G401.6 (cell line): ENCODE measurements around the gene PLEKHG4B.
"Not testable (repeated sequence)": the region's sequence is repeated elsewhere in the genome, so short reads cannot be mapped to it uniquely, and the experiment has no call there.

ENCODE experiments used
- FAIRE-seq: peaks from 2 replicates; lab custom pipeline; 2012; peaks lifted over from hg19 to GRCh38; lab: Jason Lieb, UNC

The PLEKHG4B gene

DNA sequence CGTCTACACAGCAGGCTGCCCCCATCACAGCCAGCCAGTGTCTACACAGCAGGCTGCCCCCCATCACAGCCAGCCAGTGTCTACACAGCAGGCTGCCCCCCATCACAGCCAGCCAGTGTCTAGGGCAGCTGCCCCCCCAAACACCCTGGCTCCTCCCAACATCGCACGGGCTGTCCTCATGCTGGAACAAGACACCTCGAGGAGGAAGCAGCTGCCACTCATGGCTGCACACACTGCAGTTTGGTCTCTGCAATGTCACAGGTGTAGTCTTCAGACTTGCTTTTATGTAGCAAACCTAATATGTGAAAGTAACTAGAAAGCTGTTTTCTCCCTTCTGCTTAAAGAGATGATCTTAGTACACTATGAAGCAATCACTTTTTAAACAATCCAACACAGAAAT, 109.0 kb downstream of the PLEKHG4B start:
- FAIRE-seq = no peak

DNA sequence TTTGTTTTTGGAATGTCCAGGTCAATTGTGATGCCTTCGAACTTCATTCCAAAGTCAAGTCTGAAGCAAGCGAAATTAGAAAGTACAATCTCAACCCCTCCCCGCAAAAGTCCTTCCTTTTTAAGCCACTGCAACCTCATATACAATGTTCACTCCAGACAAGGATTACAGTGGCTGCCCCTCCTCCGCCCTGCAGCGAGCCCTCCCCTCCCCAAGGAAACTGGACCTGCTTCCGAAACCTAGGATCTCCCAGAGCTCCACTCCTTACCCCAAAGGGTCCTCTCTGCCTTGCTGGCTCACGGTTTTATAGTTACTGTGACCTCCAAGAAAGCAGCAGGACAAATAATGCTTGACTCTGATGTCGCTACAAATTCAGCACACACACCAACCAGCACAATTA, 109.7 kb downstream of the PLEKHG4B start:
- FAIRE-seq = no peak

DNA sequence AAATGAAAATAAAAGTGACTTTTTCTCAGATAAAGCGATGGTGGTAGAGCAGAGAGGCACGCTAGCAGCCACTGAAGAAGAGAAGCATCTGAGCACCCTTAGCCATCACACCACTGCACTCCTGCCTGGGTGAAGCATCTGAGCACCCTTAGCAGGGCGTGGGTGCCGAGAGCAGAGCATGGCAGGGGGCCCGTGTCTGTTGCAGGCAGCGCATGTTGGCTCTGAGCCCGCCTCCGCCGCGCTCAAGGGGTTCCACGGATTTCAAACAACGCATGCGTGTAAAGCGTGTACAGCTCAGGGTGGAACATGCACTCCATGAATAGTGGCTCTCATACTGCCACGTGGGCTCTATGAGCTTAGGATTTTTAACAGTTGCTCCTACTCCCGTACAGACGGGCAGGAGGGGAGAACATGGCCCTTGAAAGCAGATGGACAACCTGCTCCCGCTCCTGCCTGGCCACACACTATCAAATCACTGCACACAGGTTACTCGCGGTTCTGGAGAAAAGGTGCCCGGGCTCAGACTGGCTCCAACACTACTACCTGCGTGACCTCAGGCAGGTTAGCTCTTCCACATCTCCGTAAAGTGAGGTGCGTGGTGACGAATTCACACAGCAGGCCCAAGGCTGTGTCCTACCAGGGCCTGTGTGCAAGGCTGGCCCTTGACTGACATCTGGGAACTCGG, 111.4 kb downstream of the PLEKHG4B start:
- FAIRE-seq = no peak

DNA sequence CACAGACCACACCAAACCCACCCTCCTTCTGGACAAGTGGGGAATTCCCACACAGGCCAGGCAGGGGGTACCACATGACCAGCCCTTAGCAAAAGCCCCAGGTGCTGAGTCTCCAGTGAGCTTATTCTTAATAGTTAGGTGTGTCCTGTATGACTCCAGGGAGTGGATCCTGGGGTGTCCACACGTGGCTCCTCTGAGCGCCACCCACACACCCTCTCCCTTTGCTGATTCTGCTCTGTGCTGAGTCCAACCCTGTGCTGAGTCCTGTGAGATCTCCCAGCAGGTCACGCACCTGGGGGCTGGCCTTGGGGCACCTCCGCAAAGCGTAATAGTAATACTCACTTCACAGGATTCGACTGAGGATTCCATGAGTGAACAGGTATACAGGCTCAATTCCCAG, 112.0 kb downstream of the PLEKHG4B start:
- no peak for FAIRE-seq

DNA sequence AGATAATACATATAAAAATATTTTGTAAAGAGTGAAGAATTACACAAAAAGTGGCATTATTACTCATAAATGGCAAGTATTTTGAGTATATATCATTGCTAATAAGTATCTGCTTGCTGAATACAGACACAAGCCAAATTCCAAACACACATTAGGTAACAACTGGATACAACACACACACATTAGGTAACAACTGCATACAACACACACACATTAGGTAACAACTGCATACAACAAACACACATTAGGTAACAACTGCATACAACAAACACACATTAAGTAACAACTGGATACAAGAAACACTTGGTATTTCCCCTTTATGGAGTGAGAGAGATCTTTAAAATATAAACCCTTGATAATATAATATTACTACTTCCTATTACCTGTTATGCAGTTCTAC, 112.5 kb downstream of the PLEKHG4B start:
- no peak for FAIRE-seq

DNA sequence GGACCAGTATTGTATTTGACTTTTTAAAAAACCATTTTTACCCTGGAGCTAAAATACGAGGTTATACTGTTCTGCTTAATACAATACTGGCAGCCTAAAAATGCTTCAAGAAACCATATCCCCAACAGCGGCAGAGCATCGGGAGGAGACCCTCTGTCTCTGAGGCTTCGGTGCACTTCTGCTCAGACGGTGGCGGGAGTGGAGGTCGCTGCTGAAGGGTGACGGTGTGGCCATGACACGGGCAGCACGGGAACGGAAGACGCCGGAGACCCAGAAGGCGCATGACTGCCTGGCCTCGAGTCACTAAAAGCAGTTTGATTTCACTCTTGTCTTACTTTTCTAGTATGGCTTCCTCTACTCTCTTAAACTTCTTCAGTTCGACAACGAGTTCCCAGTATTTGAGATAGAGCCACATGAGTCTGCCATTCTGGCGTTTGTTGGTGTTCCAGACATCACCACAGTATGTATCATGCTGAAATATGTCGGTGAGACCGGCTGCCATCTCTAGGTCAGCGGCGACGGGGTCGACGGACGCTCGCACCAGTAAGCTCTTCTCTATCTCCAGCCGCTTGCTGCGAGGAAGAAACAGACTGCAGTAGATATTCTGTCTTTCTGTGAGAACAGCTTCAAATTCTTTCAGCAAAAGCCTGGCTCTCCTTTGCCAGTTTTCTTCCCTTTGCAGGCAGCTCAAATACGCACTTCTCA, 113.2 kb downstream of the PLEKHG4B start:
- FAIRE-seq = no peak

DNA sequence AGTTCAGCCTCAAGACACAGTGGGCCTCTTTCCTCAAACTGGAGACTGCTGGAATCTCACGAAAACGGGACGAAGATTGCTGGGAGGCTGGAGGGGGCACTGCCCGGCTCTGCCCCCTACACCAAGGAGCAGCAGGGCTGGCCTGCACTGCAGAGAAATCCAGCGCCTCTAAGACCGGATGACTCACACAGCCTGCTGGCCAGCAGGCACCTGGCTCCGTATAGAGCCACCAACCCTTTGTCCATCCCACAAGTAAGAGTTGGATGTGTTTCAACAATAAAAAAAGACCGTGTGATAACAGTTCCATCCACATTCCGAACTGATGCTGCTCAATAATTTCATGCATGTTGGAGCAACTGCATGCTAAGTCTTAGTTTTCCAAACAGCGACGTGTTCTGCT, 114.4 kb downstream of the PLEKHG4B start:
- no peak for FAIRE-seq

DNA sequence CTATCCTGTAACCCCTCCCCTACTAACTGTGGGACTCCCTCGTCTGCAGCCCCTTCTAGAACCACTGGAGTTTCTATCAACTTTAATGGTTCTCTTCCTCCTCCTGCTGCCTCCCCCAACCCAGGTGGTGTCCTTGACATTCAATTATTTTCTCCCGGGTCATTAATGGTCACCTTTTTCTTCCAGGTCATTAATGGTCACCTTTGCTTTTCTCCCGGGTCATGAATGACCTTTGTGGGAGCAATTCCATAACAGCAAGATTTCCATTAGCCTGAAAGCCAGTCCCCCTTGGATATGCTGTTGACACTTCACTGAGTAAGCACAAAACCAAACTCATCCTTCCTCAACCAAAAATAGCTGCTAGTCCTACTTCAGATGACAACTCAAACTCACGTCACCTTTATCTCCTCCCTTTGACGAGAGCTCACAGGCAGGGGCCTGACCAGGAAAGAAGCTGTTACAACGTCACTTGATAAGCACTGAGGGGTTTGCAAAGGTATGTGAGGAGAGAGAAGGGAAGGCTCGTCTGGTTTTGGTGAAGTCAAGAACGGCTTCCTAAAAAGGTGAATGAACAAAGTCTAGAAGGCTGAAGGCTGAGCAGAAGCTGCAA, 115.1 kb downstream of the PLEKHG4B start:
- FAIRE-seq = no peak

DNA sequence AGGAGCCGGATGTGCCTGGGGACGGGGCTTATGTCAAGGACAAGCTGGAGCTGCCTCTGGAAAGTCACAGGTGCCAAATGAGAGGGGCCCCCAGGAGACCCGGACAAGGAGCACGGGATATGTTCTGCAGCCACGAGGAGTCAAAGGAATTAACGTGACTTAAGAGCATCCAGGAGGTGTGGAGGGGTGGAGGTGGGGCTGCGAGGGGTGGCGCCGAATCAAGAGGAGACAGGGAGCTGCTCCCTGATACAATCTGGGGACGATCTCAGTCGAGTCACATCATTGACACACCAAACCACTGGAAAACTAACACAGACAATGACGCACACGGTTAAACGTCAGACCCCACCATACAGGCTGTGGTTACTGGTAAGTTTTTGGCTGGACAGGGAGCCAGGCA, 115.6 kb downstream of the PLEKHG4B start:
- FAIRE-seq = no peak

DNA sequence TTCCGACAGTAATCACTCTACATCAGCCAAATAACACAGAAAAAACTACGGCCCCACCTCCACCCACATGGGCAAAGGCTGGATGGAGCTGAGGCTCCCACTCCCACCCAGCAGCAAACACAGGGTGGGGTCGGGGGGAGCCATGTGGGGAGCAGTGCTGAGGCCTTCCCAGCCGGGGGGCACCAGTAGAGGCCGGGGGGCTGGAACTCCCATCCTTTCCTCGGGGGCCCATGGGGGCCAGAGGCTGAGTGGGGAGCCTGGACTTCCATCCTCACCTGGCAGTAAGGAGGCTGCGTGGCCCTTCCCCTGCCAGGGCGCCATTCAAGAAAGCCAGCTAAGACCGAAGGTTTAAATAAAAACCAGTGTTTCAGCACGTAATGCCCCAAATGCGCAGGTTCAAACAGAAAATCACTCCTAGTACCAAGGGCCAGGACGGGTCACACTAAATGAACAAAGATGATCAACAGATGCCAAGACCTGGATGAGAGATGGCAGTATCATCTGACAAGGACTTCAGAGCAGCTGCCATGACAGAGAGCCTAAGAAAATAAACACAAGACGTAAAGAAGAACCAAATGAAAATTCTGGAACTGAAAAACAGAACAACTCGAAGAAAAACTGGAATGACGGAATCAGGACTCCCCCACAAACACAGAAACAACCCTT, 116.6 kb downstream of the PLEKHG4B start:
- no peak for FAIRE-seq

DNA sequence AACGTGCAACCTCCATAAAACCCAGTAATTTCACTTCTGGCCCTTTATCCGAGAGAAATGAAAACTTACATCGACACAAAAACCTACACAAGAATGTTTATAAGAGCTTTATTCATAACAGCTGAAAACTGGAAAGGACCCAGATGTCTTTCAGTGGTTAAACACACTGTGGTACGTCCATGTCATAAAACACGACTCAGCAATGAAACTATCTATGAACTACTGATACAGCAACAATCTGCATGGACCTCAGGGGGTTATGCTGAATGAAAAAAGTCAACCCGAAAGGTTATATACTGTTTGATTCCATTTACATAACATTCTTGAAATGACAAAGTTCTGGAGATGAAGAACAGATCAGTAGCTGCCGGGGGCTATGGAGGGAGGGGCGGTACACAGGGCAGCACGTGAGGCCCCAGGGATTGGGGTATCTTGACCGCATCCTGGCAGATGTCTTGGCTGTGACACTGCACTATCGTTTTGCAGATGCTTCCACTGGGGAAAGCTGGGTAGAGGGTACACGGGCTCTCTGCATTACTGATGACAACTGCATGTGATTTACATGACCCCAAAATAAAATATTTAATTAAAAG, 121.9 kb downstream of the PLEKHG4B start:
- FAIRE-seq = no peak

DNA sequence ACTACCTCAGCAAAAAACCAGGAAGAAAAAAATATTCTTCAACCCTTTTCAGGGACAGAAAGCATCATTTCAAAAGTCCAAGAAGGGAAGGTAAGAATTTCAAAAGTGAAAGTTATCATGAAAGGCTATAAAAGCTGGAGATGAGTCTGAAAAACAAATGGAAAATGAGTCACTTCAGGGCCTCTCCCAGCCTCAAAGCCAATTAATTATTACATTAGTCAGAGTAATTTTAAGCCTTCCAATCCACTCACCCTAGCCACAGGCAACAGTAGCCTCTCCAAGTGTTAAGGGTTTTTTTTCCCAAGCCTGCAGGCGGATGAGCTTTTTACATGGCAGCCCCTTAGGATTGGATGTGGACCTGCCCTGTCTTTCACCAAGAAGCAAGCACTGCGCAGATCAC, 123.3 kb downstream of the PLEKHG4B start:
- not testable (repeated sequence) for FAIRE-seq

DNA sequence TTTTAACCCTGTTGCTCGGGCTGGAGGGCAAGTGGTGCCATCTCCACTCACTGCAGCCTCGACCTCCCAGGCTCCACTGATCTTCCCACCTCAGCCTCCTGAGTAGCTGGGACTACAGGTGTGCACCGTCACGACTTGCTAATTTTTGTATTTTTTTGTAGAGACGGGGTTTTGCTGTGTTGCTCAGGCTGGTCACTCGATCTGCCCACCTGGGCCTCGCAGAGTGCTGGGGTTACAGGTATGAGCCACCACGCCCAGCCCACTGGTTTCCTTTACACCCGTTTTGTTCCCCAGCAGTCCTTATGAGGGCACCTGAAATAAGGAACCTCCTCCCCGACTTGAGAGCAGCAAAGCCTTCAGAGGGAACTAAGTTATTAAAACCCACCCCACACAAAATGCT, 124.1 kb downstream of the PLEKHG4B start:
- not testable (repeated sequence) for FAIRE-seq

DNA sequence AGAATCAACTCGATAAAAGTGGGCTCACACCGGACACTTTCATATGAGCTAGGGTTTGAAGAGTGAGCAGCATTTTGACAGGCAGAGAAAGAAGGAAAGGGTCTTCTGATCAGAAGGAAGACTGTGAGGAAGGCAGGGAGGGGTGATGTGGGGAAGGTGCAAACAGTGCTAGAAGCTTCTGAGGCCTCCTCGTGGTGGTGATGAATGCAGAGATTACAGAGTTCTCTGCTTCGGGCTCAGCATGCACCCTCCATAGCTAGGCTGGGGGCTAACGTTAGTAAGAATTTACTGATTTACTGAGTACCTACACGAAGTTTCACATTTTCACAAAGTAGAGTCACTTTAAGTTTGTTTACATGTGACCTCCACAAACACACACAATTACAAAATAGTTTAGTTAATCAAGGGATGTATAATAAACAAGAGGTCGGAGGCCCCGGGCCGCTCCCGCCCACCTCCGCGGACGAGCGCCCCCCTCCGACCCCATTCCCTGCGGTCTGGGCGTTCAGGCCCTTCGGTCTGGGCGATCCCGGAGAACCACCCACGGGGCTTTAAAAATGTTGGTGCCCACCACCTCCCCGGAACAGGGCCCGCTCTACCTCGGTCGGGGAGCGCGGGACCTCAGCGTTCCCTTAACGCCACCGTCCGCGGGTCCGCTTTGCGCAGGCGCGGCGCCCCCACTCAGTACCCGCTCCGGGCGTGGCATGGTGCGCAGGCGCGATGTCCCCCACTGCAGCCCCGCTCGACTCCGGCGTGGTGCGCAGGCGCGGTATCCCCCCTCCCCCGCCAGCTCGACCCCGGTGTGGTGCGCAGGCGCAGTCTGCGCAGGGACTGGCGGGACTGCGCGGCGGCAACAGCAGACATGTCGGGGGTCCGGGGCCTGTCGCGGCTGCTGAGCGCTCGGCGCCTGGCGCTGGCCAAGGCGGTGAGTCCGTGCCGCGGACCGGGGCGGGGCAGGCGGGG, 125.8 kb downstream of the PLEKHG4B start, which contains the start of the genes CCDC127 and SDHA:
Gene CCDC127, minus strand, starts transcription at position 660 of the 963 bp plus-strand sequence. CDS start 1,304 bp downstream, outside the sequence.
Gene SDHA, plus strand, starts transcription at position 827 of the 963 bp plus-strand sequence. Its CDS starts 36 bp downstream, at position 863.
- not testable (repeated sequence) for FAIRE-seq

DNA sequence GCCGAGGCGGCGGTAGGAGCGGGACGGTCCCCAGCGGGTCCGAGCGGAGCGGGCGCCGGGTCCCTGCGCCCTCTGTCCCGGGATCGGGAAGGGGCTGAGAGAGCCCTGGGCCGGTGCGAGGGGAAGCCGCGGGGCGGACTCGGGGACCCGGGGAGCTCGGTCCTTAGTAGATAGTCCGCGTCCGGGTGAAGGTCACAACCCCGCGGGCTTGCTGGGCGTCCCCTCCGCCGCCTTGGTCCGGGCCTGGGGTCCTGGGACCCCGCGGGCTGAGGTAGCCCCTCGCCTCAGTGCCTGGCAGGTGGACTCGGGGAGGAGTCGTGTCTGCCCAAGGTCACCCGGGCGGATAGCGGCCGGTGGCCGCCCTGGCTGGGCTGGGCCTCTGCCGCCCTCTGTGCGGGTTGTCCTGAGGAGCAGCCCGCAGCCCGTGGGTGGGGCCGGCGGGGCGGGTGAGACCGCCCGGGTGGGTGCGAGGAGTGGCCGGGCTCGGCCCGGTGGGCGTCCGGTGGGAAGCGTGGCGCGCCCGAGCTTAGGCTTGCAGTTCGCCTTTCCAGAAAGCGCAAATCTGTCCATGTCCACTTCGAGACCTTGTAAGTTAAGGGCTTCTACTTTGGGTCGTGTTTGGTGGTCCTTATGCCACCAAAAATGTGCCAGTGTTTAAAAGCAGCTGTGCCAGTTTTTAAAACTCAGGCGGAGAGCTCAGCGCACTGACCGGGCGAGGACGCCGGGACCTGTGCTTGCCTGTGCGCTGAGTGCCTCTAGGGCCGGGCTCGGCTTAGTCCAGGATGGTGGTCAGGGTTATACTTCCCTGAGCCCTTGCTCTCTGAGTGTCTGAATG, 126.7 kb downstream of the PLEKHG4B start:
- FAIRE-seq = no peak

DNA sequence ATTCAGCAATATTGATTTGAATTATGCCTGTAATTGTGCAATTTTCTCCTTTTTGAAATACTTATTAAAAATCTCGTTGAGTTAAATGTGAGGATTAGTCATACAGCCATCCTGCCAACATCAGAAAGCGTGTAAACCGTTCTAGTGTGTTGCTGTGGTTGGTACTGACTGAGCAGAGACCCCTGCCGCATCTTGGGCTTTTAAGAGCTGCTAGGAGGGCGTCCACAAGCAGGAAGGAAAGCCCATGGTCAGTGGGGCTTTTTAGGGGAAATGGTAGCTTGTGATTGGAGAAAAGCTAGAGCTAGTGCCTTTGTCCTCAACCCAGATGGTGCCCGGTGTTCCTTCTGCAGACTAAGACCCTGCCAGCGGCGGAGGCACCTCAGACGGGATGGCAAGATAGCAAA, 127.5 kb downstream of the PLEKHG4B start:
- FAIRE-seq = no peak

DNA sequence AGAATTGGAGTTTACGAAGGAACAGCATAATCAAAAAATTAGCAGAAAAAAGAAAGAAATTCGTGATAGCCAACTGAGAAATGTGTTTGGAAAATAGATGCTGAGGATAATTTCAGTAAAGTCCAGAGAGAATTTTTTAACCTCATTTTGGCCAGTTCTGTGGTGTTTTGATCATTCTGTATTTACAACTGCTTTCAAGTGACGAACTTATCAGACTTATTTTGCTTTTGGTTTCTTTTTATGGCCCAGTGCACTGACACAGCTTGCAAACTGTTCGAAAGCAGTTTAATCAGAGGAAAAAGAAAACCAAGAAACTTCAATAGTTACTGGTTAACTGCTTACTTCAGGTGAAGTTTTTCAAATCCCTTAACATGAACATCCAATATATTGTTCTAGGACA, 128.0 kb downstream of the PLEKHG4B start:
- FAIRE-seq = no peak

DNA sequence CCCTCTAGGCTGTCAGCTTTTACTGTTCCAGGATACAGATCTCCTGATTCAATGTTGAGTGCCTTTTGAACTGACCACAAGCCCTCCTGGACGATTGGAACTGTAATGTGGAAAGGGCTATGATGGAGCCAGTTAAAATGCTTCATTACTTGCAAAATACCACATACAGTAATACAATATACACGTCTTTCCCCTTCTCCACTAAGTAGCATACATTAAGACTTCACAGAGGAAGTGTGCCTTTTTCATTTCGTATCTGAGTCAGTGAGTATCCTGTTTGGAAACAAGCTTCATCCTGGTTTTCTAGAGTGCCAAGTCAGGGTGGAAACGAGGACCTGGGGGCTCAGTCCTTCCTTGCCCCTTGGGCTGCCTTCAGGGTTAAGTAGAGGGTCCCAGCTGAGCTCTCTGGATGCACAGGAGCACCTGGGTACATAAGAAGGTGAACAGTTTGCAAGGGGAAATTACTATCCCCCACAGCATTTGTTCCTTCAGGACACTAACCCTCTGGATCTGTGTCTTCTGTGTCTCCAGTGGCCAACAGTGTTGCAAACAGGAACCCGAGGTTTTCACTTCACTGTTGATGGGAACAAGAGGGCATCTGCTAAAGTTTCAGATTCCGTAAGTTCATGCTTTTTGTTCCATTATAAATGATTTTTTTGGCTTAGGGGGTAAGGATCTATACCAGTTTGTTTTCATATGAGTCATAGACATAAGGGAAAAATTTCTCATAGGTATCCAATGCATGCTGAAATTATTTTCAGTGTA, 131.2 kb downstream of the PLEKHG4B start:
- FAIRE-seq = not testable (repeated sequence)

DNA sequence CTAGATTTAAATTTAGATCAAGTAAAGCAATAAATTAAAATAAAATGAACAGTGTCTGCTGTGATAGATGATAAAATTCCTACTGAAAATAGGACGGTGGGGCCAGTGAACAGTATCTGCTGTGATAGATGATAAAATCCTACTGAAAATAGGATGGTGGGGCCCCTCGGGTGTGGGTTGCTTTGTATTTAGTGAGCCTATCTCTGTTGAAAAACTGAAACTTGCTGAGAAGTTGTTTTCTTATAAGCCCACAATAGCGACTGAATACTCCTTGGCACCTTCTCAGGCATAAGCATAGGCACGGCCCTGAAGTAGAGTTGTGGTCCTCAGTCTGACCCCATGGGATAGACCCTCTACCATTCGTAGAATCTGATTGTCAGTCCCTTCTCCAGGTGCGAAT, 131.8 kb downstream of the PLEKHG4B start:
- no peak for FAIRE-seq
